ENCODE results near the gene KIFC1. TPM values are rescaled to one million over a fixed set of nuclear protein-coding genes. Genes with fewer than 3 reads are reported as not detected.

The KIFC1 gene
- total and polyA plus RNA-seq, 9 of the 15 experiments (the other 6 are each of a cell fraction or from before 2014, with no cell fraction given): 1.3 to 95.2 (median 76.9) TPM

- TF ChIP-seq, protein P1, sequence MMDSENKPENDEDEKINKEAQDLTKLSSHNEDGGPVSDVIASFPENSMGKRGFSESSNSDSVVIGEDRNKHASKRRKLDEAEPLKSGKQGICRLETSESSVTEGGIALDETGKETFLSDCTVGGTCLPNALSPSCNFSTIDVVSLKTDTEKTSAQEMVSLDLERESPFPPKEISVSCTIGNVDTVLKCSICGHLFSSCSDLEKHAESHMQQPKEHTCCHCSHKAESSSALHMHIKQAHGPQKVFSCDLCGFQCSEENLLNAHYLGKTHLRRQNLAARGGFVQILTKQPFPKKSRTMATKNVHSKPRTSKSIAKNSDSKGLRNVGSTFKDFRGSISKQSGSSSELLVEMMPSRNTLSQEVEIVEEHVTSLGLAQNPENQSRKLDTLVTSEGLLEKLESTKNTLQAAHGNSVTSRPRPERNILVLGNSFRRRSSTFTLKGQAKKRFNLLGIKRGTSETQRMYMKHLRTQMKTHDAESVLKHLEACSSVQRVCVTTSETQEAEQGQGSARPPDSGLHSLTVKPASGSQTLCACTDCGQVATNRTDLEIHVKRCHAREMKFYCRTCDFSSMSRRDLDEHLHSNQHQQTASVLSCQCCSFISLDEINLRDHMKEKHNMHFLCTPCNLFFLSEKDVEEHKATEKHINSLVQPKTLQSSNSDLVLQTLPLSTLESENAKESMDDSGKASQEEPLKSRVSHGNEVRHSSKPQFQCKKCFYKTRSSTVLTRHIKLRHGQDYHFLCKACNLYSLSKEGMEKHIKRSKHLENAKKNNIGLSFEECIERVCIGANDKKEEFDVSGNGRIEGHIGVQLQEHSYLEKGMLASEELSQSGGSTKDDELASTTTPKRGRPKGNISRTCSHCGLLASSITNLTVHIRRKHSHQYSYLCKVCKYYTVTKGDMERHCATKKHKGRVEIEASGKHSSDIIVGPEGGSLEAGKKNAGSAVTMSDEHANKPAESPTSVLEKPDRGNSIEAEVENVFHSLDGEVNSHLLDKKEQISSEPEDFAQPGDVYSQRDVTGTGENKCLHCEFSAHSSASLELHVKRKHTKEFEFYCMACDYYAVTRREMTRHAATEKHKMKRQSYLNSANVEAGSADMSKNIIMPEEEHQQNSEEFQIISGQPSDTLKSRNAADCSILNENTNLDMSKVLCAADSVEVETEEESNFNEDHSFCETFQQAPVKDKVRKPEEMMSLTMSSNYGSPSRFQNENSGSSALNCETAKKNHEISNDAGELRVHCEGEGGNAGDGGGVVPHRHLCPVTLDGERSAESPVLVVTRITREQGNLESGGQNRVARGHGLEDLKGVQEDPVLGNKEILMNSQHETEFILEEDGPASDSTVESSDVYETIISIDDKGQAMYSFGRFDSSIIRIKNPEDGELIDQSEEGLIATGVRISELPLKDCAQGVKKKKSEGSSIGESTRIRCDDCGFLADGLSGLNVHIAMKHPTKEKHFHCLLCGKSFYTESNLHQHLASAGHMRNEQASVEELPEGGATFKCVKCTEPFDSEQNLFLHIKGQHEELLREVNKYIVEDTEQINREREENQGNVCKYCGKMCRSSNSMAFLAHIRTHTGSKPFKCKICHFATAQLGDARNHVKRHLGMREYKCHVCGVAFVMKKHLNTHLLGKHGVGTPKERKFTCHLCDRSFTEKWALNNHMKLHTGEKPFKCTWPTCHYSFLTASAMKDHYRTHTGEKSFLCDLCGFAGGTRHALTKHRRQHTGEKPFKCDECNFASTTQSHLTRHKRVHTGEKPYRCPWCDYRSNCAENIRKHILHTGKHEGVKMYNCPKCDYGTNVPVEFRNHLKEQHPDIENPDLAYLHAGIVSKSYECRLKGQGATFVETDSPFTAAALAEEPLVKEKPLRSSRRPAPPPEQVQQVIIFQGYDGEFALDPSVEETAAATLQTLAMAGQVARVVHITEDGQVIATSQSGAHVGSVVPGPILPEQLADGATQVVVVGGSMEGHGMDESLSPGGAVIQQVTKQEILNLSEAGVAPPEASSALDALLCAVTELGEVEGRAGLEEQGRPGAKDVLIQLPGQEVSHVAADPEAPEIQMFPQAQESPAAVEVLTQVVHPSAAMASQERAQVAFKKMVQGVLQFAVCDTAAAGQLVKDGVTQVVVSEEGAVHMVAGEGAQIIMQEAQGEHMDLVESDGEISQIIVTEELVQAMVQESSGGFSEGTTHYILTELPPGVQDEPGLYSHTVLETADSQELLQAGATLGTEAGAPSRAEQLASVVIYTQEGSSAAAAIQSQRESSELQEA (IDR thresholded peaks at IDR 0.05; ENCODE audit: low read depth): no peak
- no peak for TF ChIP-seq ZNF239 (CRISPR knock-in tag; IDR thresholded peaks at IDR 0.05)
- TF ChIP-seq SLC30A9 (CRISPR knock-in tag; IDR thresholded peaks at IDR 0.05): no peak
- TF ChIP-seq DMBX1 (CRISPR knock-in tag; IDR thresholded peaks at IDR 0.05; ENCODE audit: borderline replicate concordance): no peak
- no peak for TF ChIP-seq EWSR1 (IDR thresholded peaks at IDR 0.05; ENCODE audit: borderline replicate concordance, low read depth, partially characterized antibody)
- no peak for TF ChIP-seq CREB3L1 (IDR thresholded peaks at IDR 0.05; ENCODE audit: borderline replicate concordance, low read depth)
- no peak for TF ChIP-seq ZNF184 (CRISPR knock-in tag; IDR thresholded peaks at IDR 0.05)
- peak; percentile 29; the same call in 1 of the 2 replicates for TF ChIP-seq SMC3 (conservative IDR thresholded peaks at IDR 0.05; ENCODE audit: insufficient read depth, low read depth, low read length)
- TF ChIP-seq PRPF4 (IDR thresholded peaks at IDR 0.05; ENCODE audit: insufficient read depth, low read depth, low read length, poor library complexity, severe bottlenecking): no peak
- no peak for TF ChIP-seq HINFP (tag; conservative IDR thresholded peaks at IDR 0.05; ENCODE audit: low read depth)
- TF ChIP-seq TCF3 (CRISPR knock-in tag; IDR thresholded peaks at IDR 0.05): no peak
- TF ChIP-seq KAT2B (IDR thresholded peaks at IDR 0.05; ENCODE audit: low read depth, low read length): no peak
- TF ChIP-seq ZNF224 (CRISPR knock-in tag; IDR thresholded peaks at IDR 0.05): no peak
- no peak for TF ChIP-seq XRCC4 (IDR thresholded peaks at IDR 0.05; ENCODE audit: extremely low read depth, insufficient read depth, insufficient read length)
- no peak for TF ChIP-seq ZNF551 (CRISPR knock-in tag; IDR thresholded peaks at IDR 0.05)
- TF ChIP-seq, protein P2, sequence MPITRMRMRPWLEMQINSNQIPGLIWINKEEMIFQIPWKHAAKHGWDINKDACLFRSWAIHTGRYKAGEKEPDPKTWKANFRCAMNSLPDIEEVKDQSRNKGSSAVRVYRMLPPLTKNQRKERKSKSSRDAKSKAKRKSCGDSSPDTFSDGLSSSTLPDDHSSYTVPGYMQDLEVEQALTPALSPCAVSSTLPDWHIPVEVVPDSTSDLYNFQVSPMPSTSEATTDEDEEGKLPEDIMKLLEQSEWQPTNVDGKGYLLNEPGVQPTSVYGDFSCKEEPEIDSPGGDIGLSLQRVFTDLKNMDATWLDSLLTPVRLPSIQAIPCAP (CRISPR knock-in tag; IDR thresholded peaks at IDR 0.05; ENCODE audit: borderline replicate concordance): no peak
Observed at GRCh38 chr6:33407132-33407718, 15.6 kb downstream of the KIFC1 start (continued).
